HG03064 (cell line): ENCODE results near the gene ABO.
"Not testable (repeated sequence)": the region's sequence is repeated elsewhere in the genome, so short reads cannot be mapped to it uniquely, and the experiment has no call there.

Experiments
- ATAC-seq: cut with Tn5 transposase; IDR thresholded peaks from one replicate; pipeline ENCODE4 v1.9.1; 2021; ENCODE audit warnings: low read depth; ENCODE audit not compliant: unreplicated experiment

The ABO gene

DNA sequence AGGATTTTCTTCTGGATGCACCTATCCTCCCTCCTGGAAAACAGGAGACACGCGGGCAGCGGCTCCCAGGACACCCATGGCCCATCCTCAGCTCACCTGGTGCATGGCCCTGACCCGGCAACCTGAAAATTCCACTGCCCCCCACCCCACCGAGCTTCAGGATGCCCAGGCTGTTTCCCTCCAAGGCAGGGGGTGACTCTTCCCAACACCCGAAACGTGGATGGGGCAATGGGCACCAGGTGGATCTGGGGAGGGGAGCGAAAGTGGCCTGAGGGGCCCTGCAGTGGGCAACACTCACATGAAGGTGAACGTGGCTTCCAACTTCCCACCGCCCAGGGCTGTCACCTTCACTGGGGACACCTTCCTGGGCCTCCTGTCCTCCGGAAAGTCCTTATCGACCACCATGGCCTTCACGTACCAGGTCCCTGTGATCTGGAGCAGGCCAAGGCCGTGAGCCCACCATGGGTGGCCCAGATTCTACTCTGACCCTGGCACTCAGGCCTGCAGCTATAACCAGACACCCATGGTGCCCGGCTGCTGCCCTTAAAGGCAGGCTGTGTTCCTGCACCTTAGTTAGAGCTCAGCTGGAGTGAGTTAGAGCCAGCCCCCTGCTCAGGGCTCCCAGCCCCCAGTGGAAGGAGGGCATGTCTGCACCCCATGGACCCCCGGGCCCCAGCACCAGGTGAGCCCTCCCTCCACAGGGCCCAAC lies 66.7 kb downstream of the ABO start:
- ATAC-seq, result not testable (repeated sequence)

GRCh38 chr9:133207540-133208170 lies 67.3 kb downstream of the ABO start:
- no peak for ATAC-seq

DNA sequence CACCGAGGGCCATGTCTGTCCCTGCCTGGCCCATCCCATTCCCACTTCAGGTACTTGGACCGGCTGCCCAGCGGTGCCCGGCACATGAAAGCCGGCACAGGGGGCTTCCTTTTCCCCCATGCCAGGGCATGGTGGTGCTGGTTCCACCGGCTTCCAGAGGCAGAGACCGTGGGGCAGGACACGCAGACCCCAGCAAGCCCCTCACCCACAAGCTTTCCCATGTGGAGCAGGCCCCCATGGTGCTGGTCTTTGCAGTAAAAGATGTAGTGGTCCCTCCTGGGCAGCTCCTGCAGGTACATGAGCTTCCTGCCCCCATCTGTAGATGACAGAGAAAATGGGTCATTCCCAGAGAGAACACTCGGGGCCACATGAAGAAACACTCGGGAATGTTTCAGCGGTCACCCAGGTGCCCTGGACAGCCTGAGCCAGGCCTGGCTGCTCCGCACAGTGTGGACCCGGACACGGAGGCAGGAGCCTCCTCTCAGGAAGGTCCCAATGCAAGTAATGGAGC lies 67.9 kb downstream of the ABO start:
- no peak for ATAC-seq

- no peak for ATAC-seq
Measured at GRCh38 chr9:133205996-133206931, 68.7 kb downstream of the ABO start.

GRCh38 chr9:133205481-133205887 lies 69.5 kb downstream of the ABO start:
- ATAC-seq, result not testable (repeated sequence)
